A549 (cell line): Measurements from ENCODE around the gene VRTN. TPM values are rescaled to one million over a fixed set of nuclear protein-coding genes. Genes with fewer than 3 reads are reported as not detected.
"Not testable (repeated sequence)": the region's sequence is repeated elsewhere in the genome, so short reads cannot be mapped to it uniquely, and the experiment has no call there.

Experiments
- ATAC-seq, 2 experiments: fragments of 200-7000 bp in 1 of 2; fragments of >200 bp in 1 of 2; cut with Nextera tagmentation in 1 of 2; cut with Tn5 transposase in 1 of 2; 3 replicates each; pipeline versions ENCODE4 v1.8.0 to v1.9.1; 2018 to 2020; ENCODE audit warnings: mild to moderate bottlenecking in 1 of 2, moderate library complexity in 1 of 2
- CTCF ChIA-PET: fragments of 300-600 bp; sonication (Branson Sonifier 250); formaldehyde crosslinking; extraction: SDS; loops from one replicate; lab custom pipeline; 2021; ENCODE audit warnings: antibody characterized with exemption, inconsistent platforms; lab: Yijun Ruan, JAX
- POLR2A ChIA-PET: fragments of 350-600 bp; formaldehyde crosslinking; extraction: SDS; loops from one replicate; lab custom pipeline; 2021; ENCODE audit warnings: antibody characterized with exemption, inconsistent platforms; lab: Yijun Ruan, JAX
- DNase-seq, 2 experiments: peaks; one replicate each; pipeline versions ENCODE4 v3.0.0 to v3.0.0-alpha.2; 2011 to 2016; ENCODE audit warnings: low read depth in 1 of 2, low spot score in 1 of 2
- FAIRE-seq: peaks from 2 replicates; lab custom pipeline; 2011; peaks lifted over from hg19 to GRCh38; lab: Jason Lieb, UNC
- H3K27ac ChIP-seq, 2 experiments: fragments of >200 bp; sonication (Bioruptor Twin); formaldehyde crosslinking; 3 replicates each; pipeline ENCODE4 v1.5.1; 2016 to 2017
- H3K4me1 ChIP-seq: fragments of >200 bp; sonication (Bioruptor Twin); formaldehyde crosslinking; 3 replicates; pipeline ENCODE4 v1.6.1; 2016
- H3K4me2 ChIP-seq: fragments of >200 bp; sonication (Bioruptor Twin); formaldehyde crosslinking; 3 replicates; pipeline ENCODE4 v1.6.1; 2016
- H3K4me3 ChIP-seq: fragments of >200 bp; sonication (Bioruptor Twin); formaldehyde crosslinking; 3 replicates; pipeline ENCODE4 v1.5.1; 2016
- H3K9me3 ChIP-seq: fragments of >200 bp; sonication (Bioruptor Twin); formaldehyde crosslinking; 3 replicates; pipeline ENCODE4 v1.6.1; 2016
- CBX8 ChIP-seq: fragments of 200-600 bp; sonication (generic); IDR thresholded peaks from 2 replicates; pipeline ENCODE4 v1.6.1; 2016
- EHF ChIP-seq: fragments of 250-450 bp; sonication (Bioruptor Pico); IDR thresholded peaks from 2 replicates; pipeline ENCODE4 v1.5.0; 2020; ENCODE audit warnings: mild to moderate bottlenecking
- GATA3 ChIP-seq: IDR thresholded peaks from 2 replicates; pipeline ENCODE4 v1.6.1; 2012; ENCODE audit warnings: borderline replicate concordance
- HDAC2 ChIP-seq: fragments of 200-600 bp; sonication (generic); IDR thresholded peaks from 2 replicates; pipeline ENCODE4 v1.6.1; 2016
- JUNB ChIP-seq: fragments of >200 bp; sonication (Bioruptor Twin); formaldehyde crosslinking; IDR thresholded peaks from 2 replicates; pipeline ENCODE4 v1.6.1; 2016
- NFE2L2 ChIP-seq: fragments of 150-350 bp; conservative IDR thresholded peaks from 2 replicates; pipeline ENCODE4 v1.6.1; 2014; ENCODE audit warnings: low read length
- PHF8 ChIP-seq: fragments of 200-600 bp; sonication (generic); IDR thresholded peaks from 2 replicates; pipeline ENCODE4 v1.6.1; 2016; ENCODE audit warnings: low read depth, mild to moderate bottlenecking, antibody characterized with exemption, moderate library complexity, borderline replicate concordance
- RCOR1 ChIP-seq: fragments of 150-350 bp; IDR thresholded peaks from 2 replicates; pipeline ENCODE4 v1.6.1; 2014; ENCODE audit warnings: antibody characterized with exemption, low read length, low read depth
- TFCP2L1 ChIP-seq: fragments of 250-450 bp; sonication (Bioruptor Pico); IDR thresholded peaks from 2 replicates; pipeline ENCODE4 v1.5.0; 2021; ENCODE audit warnings: mild to moderate bottlenecking
- WGBS: methylation state at CpG from one replicate; pipeline ENCODE4 v1.1.6; 2017; ENCODE audit errors: missing lambda C conversion rate; 5-methylcytosine and 5-hydroxymethylcytosine counted together
- polyA plus RNA-seq, 4 experiments: library from polyadenylated mRNA; depleted of rRNA in 3 of 4; stranded (reverse); fragments of >200 nt; fragmentation: RNase III in 1 of 4; extraction: RNeasy Plus Mini Kit Qiagen cat#74134 plus additional on column Dnase treatment in 1 of 4; gene quantifications; 2 replicates in 3 of 4; 3 replicates in 1 of 4; pipeline ENCODE4 v1.2.3, GENCODE V29; 2011 to 2017
- TF ChIP-seq, protein P1 (sequence below): IDR thresholded peaks from 2 replicates; pipeline ENCODE4 v1.6.1; 2012
- TF ChIP-seq, protein P2 (sequence below): fragments of >200 bp; sonication (Bioruptor Twin); formaldehyde crosslinking; IDR thresholded peaks from 3 replicates; pipeline ENCODE4 v1.6.1; 2016
- TF ChIP-seq, protein P3 (sequence below): fragments of 250-450 bp; sonication (Bioruptor Pico); IDR thresholded peaks from 2 replicates; pipeline ENCODE4 v1.5.0; 2021; ENCODE audit warnings: mild to moderate bottlenecking, moderate library complexity, borderline replicate concordance
- TF ChIP-seq, protein P4 (sequence below): fragments of 200-600 bp; sonication (generic); IDR thresholded peaks from 2 replicates; pipeline ENCODE4 v1.6.1; 2016; ENCODE audit warnings: antibody characterized with exemption, mild to moderate bottlenecking, moderate library complexity
- TF ChIP-seq, protein P5 (sequence below): IDR thresholded peaks from 2 replicates; pipeline ENCODE4 v1.6.1; 2012; ENCODE audit warnings: low read depth, borderline replicate concordance
- TF ChIP-seq, protein P6 (sequence below): fragments of 250-450 bp; sonication (Bioruptor Pico); IDR thresholded peaks from 2 replicates; pipeline ENCODE4 v1.5.0; 2020; ENCODE audit warnings: low read depth, mild to moderate bottlenecking, moderate library complexity

The VRTN gene
- polyA plus RNA-seq, 2 of the 4 experiments (the other 2 are of a cell fraction): not detected

DNA sequence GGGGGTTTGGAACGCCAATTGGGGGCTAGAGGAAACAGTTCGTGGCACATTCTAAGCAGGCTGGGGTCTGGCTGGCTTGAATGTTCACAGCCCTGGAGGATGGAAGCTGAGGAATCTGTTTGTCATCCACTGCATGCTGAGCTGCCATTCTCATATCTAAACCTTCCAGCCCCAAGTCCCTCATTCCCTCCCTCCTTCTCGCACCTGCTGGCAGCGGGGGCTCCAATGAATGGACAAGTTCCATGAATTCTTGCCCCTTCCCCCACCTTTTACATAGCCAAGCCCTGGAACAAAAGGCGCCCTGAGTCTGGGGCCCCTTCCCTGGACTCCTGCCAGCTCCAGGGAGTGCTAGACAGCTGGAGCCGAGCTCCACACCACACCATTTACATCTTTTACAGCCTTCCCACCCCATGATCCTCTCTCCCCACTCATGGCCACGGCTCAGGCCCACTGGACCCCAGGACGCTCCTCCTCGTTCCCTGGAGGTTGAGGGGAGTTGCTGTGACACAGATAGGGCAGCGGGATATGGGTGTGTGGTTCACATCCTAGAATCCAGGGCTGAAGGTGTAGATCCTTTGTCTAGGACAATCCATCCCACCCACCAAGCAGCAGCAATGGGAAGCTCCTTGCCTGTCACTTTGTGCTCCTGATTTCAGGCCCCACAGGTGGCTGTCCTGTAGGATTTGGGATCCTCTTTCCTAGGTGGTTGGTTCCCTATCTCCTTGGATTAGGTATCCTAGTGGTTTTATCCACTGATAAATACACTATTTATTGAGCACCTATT, 21.7 kb upstream of the VRTN start:
- CTCF ChIA-PET: interaction anchor here (0.9 to 5.2 kb wide), 9 partner anchors 11 to 160 kb away, joined by 3 to 58 read pairs (median 4); partner anchors contain the start of gene ABCD4
- Histone ChIP-seq H3K4me1 (no peaks in the 10 kb centered on the region), H3K4me3 (no peak overlapping the region), H3K27ac (no peak overlapping the region)
- 42% methylated on average over 10 of the region's 10 CpGs for WGBS
- FAIRE-seq: no peak
- TF ChIP-seq EHF (CRISPR knock-in tag) (no peak), NFE2L2 (no peak), HDAC2 (no peak)
- TF ChIP-seq, all 56 proteins: peak for 0
- Histone ChIP-seq H3K4me2 (no peak overlapping the region), H3K9me3 (no peaks in the 10 kb centered on the region)
- POLR2A ChIA-PET: no interaction called here
- DNase-seq: no peak
- peak in 1 of 2 experiments; percentile 20; a peak in 2 of 6 replicates for ATAC-seq

DNA sequence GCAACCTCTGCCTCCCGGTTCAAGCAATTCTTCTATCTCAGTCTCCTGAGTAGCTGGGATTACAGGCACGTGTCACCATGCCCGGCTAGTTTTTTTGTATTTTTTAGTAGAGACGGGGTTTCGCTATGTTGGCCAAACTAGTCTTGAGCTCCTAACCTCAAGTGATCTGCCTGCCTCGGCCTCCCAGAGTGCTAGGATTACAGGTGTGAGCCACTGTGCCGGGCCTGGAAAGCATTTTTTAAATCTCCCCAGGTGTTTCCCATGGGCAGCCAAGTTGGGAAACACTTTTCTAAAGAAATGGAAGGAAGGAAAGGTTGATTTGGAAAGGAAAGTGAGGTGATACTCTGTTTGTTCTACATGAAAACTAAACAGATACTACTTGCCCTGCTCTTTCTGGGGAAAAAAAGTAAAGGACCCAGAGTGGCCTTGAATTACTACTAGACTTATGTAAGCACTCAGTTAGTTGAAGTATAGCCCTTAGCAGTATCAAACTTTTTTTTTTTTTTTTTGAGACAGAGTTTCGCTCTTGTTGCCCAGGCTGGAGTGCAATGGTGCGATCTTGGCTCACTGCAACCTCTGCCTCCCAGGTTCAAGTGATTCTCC, 18.2 kb upstream of the VRTN start:
- POLR2A ChIA-PET: not testable (repeated sequence)

DNA sequence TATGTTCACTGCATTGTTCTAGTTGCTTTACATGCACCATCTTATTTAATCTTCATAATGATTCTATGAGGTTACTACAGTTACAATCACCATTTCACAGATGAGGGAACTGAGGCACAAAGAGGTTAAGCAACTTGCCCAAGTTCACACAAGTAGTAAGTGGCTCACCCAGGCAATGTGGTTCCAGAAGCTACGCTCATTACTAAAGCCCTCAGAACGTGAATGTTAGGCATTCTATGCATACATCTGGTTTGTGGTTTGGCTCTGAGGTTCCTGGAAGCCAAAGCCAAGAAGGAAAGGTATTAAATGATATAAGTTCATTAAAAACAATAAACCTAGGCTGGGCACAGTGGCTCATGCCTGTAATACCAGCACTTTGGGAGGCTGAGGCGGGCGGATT, 14.4 kb upstream of the VRTN start:
- no peak overlapping the region for H3K27ac ChIP-seq
- no peak for ATAC-seq

More for the DNA sequence above, 18.2 kb upstream of the VRTN start:
- H3K27ac ChIP-seq, FAIRE-seq, CTCF ChIA-PET, H3K4me3 ChIP-seq, DNase-seq, H3K9me3 ChIP-seq, ATAC-seq, H3K4me2 ChIP-seq, H3K4me1 ChIP-seq: not testable (repeated sequence)
- WGBS: 73% methylated on average over 9 of the region's 9 CpGs

More for the DNA sequence above, 14.4 kb upstream of the VRTN start:
- ChIA-PET CTCF (interaction anchor here (0.9 kb wide), 1 partner anchor 21 kb away, joined by 3 read pairs; no protein-coding TSS in a partner anchor), POLR2A (no interaction called here)
- H3K4me3 ChIP-seq: no peak overlapping the region
- H3K9me3 ChIP-seq: no peaks in the 10 kb centered on the region
- DNase-seq: no peak
- no peak overlapping the region for H3K4me2 ChIP-seq
- H3K4me1 ChIP-seq: no peaks in the 10 kb centered on the region
- TF ChIP-seq TFCP2L1 (CRISPR knock-in tag): no peak
- TF ChIP-seq, protein P1, sequence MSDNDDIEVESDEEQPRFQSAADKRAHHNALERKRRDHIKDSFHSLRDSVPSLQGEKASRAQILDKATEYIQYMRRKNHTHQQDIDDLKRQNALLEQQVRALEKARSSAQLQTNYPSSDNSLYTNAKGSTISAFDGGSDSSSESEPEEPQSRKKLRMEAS: no peak
- TF ChIP-seq, protein P2, sequence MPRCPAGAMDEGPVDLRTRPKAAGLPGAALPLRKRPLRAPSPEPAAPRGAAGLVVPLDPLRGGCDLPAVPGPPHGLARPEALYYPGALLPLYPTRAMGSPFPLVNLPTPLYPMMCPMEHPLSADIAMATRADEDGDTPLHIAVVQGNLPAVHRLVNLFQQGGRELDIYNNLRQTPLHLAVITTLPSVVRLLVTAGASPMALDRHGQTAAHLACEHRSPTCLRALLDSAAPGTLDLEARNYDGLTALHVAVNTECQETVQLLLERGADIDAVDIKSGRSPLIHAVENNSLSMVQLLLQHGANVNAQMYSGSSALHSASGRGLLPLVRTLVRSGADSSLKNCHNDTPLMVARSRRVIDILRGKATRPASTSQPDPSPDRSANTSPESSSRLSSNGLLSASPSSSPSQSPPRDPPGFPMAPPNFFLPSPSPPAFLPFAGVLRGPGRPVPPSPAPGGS: no peak
- no peak for TF ChIP-seq RCOR1
- TF ChIP-seq JUNB: no peak
- TF ChIP-seq, protein P3, sequence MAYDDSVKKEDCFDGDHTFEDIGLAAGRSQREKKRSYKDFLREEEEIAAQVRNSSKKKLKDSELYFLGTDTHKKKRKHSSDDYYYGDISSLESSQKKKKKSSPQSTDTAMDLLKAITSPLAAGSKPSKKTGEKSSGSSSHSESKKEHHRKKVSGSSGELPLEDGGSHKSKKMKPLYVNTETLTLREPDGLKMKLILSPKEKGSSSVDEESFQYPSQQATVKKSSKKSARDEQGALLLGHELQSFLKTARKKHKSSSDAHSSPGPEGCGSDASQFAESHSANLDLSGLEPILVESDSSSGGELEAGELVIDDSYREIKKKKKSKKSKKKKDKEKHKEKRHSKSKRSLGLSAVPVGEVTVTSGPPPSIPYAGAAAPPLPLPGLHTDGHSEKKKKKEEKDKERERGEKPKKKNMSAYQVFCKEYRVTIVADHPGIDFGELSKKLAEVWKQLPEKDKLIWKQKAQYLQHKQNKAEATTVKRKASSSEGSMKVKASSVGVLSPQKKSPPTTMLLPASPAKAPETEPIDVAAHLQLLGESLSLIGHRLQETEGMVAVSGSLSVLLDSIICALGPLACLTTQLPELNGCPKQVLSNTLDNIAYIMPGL: no peak
- TF ChIP-seq, protein P4, sequence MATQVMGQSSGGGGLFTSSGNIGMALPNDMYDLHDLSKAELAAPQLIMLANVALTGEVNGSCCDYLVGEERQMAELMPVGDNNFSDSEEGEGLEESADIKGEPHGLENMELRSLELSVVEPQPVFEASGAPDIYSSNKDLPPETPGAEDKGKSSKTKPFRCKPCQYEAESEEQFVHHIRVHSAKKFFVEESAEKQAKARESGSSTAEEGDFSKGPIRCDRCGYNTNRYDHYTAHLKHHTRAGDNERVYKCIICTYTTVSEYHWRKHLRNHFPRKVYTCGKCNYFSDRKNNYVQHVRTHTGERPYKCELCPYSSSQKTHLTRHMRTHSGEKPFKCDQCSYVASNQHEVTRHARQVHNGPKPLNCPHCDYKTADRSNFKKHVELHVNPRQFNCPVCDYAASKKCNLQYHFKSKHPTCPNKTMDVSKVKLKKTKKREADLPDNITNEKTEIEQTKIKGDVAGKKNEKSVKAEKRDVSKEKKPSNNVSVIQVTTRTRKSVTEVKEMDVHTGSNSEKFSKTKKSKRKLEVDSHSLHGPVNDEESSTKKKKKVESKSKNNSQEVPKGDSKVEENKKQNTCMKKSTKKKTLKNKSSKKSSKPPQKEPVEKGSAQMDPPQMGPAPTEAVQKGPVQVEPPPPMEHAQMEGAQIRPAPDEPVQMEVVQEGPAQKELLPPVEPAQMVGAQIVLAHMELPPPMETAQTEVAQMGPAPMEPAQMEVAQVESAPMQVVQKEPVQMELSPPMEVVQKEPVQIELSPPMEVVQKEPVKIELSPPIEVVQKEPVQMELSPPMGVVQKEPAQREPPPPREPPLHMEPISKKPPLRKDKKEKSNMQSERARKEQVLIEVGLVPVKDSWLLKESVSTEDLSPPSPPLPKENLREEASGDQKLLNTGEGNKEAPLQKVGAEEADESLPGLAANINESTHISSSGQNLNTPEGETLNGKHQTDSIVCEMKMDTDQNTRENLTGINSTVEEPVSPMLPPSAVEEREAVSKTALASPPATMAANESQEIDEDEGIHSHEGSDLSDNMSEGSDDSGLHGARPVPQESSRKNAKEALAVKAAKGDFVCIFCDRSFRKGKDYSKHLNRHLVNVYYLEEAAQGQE: no peak
- TF ChIP-seq, protein P5, sequence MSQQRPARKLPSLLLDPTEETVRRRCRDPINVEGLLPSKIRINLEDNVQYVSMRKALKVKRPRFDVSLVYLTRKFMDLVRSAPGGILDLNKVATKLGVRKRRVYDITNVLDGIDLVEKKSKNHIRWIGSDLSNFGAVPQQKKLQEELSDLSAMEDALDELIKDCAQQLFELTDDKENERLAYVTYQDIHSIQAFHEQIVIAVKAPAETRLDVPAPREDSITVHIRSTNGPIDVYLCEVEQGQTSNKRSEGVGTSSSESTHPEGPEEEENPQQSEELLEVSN: no peak
- no peak for TF ChIP-seq CBX8
- TF ChIP-seq, protein P6, sequence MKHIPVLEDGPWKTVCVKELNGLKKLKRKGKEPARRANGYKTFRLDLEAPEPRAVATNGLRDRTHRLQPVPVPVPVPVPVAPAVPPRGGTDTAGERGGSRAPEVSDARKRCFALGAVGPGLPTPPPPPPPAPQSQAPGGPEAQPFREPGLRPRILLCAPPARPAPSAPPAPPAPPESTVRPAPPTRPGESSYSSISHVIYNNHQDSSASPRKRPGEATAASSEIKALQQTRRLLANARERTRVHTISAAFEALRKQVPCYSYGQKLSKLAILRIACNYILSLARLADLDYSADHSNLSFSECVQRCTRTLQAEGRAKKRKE: no peak
- TF ChIP-seq GATA3: no peak
- TF ChIP-seq PHF8: no peak
- FAIRE-seq: no peak
- WGBS: 66% methylated on average over 4 of the region's 4 CpGs
